Inflammatory macrophage (primary cell): ENCODE results near the gene FGF2.
"Not testable (repeated sequence)": the region's sequence is repeated elsewhere in the genome, so short reads cannot be mapped to it uniquely, and the experiment has no call there.

Source experiments
- DNase-seq, 2 donors: peaks; one replicate each; pipeline ENCODE4 v3.0.0-alpha.2; 2020 to 2022

The FGF2 gene

GRCh38 chr4:122847931-122848330 lies 21.3 kb downstream of the FGF2 start:
- DNase-seq: no peak

DNA sequence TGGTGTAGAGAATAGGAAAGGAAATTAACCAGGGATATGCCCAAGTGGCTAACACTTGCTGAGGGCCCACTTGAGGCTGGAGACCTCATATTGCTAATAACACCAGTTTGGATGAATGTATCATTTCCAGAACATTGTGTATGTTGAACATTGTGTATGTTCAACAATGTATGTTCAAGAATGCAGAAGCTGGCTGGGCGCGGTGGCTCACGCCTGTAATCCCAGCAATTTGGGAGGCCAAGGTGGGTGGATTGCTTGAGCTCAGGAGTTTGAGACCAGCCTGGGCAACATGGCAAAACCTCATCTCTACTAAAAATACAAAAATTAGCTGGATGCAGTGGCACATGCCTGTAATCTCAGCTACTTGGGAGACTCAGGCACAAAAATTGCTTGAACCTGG lies 23.2 kb downstream of the FGF2 start:
- DNase-seq: not testable (repeated sequence)

GRCh38 chr4:122851568-122851967 lies 24.9 kb downstream of the FGF2 start:
- no peak for DNase-seq

DNA sequence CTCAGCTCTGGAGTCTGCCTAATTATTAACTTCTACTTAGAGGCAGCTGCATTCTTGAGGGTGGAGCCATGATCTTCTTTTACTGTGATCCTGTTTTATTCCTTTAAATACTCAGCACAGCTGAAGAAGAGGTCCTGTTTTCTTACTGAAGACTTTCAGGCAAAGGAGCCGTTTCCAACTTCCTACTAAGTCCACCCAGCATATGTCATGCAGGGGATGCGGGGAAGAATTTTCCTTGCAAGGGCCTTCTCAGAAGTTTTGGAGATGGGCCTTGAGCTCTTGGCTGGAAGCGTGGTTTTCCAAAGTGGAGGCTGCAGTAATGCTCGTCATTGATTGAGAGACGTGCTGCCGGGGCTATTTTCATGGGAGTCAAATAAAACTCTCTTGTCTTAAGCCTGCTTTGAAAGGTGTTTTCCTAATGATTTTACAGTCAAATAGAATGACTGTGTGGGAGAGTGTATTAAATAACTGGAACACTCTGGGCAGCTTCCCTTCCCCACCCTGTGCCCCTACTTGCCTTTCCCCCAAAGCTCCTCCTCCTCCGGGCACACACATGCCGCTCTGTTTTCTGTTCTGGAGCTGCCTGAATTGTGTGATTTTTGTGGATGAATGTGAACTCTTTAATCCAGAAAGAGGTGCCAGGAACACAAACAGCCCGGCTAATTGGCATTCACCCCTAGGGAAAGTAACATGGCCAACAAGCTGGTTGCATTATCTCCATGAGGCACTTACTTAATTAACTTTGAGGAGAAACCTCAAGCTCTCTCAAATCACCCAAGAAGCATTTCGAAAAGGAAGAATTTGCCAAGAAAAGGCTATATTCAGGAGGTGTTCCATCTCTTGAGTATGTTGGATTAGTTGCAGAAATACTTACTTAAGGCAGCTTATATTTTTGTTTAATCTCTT lies 28.1 kb downstream of the FGF2 start:
- no peak for DNase-seq

DNA sequence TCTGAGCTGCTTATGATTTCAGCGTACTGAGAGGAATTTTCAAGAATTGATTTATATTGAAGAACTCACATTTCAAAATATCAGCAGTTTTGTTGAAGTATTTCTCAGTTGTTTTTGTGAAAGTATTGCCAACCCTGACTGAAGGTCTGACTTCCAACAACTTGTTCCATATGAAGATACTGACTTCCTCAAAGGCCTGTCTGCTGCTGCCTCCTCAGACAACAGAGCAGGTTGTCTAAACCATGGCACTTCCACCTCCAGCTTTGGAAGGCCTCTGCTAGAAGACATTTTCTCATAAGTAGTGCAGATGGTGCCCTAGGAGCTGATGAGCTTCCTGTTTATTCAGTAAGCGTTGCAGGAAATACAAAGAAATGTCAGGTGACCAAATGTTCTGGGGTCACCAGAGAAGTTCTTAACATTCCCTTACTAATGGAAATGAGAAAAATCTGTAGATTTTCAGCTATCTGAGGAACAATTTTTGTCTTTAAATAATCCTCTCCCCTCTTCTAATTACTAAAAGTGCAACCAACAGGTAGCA lies 28.8 kb downstream of the FGF2 start:
- no peak for DNase-seq

DNA sequence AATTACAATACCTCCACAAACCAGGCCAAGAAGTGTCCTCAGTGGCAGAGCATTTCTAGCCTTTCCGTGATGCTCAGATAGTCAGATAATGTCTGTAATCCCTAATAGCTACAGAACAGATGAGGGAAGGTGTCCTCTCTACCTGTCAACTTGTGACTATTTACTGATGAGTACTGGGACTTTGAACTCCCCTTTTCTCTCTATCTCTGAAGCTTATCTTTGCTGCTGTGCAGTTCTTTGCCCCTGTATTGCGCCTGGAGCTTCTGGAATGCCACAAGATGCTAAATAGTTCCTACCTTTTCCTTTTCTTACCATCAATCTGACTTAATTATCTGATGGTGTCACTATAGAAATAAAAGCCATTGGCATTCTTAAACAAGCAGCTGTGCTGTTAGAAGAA lies 30.5 kb downstream of the FGF2 start:
- DNase-seq: no peak

GRCh38 chr4:122858705-122859104 lies 32.1 kb downstream of the FGF2 start:
- DNase-seq: no peak

- DNase-seq: no peak
These were observed 34.7 kb downstream of the FGF2 start for GRCh38 chr4:122861172-122861943.

DNA sequence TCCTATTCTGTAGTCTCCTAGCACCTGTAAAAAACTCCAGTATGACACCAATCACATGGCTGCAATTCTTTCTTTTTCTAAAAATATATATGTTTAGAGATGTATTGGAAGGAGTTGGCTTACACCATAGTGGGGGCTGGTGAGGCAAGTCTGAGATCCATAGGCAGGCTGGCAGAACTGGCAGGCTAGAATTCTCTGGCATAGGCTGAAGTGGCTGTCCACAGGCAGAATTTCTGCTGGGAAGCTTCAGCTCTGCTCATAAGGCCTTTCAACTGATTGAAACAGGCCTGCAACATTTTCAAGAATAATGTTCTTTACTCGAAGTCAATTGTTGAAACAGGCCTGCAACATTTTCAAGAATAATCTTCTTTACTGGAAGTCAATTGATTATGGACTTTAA lies 37.0 kb downstream of the FGF2 start:
- DNase-seq: no peak

DNA sequence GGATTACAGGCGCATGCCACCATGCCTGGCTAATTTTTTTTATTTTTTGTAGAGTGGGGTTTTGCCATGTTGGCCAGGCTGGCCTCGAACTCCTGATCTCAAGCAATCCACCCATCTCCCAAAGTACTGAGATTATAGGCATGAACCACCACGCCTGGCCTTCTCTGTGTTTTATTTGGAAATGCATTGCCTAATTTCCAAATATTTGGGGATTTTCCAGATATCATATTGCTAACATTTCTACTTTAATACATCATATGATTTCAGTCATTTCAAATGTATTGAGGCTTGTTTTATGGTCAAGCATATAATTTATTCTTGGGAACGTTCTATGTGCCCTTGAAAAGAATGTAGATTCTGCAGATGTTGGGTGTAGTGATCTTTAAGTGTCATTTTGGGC lies 38.8 kb downstream of the FGF2 start:
- no peak for DNase-seq

- not testable (repeated sequence) for DNase-seq
These were observed 41.6 kb downstream of the FGF2 start for GRCh38 chr4:122868235-122868634.

DNA sequence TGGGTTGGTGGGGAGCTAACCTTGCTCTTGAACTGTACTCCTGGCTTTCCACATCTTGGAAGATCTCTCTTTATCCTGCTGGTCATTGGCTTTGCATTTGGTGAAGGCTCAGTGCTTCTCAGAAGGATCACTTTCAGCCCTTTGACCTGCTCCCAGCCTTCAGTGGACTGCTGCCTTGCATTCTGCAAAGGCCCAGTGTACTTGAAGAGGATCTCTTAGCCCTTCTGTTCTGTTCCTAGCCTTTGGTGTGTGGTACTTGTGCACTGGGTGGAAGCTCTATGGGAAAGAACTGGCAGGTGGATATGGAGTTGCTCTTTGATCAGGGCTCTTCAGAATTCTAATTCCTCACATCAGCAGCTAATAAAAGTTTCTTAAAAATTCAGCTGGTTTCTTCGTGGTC lies 46.5 kb downstream of the FGF2 start:
- DNase-seq: no peak

DNA sequence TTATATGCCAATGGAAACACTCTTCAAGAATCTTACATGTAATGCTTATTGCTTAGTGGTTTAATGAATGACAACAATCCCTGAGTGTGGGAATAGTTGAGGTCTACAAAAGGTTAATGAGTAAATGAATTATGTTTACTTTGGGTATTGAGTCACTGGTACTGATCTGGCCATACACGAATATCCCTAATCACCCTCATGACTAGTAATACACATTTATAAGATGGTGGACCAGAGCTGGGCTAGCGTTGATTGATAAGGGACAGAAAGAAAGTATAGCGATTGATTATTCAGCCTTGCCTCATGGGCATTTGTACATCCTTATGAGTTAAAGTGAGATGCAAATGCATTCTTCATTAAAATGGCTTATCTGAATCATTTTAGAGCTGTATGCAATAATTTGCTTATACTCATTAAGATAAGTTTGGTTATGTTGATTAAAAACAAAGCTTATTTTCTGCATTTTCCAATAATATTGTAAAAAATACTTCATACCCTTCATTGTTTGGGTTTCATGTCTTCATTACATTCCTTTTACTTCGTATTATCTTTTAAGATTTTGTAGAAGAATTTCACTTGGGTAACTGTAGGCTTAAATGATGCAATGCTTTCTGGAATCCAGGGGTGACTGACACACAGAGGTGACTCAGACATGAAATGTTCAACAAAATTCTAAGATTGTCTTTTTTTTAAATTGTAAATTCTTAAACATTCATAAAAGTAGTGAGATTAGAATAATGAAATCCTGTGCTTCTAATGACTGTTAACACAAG lies 47.4 kb downstream of the FGF2 start:
- DNase-seq: no peak

GRCh38 chr4:122875949-122876348 lies 49.3 kb downstream of the FGF2 start:
- no peak for DNase-seq

- DNase-seq: no peak
These were observed 49.8 kb downstream of the FGF2 start for GRCh38 chr4:122876456-122876855.

DNA sequence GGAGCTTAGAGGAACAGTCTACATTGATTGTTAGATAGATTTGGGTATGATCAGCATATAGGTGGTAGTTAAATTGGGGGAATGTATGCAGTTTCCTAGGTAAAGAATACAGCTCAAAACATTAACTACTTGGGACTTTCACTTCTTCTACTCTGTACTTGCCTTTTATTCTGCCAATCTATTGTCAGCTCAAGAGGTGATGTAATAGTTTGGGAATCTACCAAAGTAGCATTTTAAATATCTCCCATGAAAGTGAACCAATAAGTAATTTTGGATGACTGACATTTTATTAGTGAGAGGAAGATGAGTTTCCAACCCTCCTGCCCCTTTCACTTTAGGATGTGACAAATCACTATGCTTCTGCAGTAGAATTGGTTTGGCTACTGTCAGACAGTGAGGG lies 52.4 kb downstream of the FGF2 start:
- DNase-seq: no peak

GRCh38 chr4:122882857-122883735 lies 56.5 kb downstream of the FGF2 start:
- no peak for DNase-seq

- no peak for DNase-seq
These were observed 57.9 kb downstream of the FGF2 start for GRCh38 chr4:122884499-122884898.

- DNase-seq: no peak
These were observed 63.1 kb downstream of the FGF2 start for GRCh38 chr4:122889726-122890125.

GRCh38 chr4:122890147-122890795 lies 63.6 kb downstream of the FGF2 start:
- no peak for DNase-seq

GRCh38 chr4:122894827-122895226 lies 68.2 kb downstream of the FGF2 start:
- no peak for DNase-seq
